GM19043 (cell line): Measurements from ENCODE around the gene FRMD8.

Experiments used
- ATAC-seq: cut with Tn5 transposase; IDR thresholded peaks from one replicate; pipeline ENCODE4 v1.9.1; 2021; ENCODE audit warnings: low read depth; ENCODE audit not compliant: unreplicated experiment

The FRMD8 gene, protein sequence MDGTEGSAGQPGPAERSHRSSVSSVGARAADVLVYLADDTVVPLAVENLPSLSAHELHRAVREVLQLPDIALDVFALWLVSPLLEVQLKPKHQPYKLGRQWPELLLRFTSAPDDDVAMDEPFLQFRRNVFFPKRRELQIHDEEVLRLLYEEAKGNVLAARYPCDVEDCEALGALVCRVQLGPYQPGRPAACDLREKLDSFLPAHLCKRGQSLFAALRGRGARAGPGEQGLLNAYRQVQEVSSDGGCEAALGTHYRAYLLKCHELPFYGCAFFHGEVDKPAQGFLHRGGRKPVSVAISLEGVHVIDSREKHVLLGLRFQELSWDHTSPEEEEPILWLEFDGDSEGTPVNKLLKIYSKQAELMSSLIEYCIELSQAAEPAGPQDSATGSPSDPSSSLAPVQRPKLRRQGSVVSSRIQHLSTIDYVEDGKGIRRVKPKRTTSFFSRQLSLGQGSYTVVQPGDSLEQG

DNA sequence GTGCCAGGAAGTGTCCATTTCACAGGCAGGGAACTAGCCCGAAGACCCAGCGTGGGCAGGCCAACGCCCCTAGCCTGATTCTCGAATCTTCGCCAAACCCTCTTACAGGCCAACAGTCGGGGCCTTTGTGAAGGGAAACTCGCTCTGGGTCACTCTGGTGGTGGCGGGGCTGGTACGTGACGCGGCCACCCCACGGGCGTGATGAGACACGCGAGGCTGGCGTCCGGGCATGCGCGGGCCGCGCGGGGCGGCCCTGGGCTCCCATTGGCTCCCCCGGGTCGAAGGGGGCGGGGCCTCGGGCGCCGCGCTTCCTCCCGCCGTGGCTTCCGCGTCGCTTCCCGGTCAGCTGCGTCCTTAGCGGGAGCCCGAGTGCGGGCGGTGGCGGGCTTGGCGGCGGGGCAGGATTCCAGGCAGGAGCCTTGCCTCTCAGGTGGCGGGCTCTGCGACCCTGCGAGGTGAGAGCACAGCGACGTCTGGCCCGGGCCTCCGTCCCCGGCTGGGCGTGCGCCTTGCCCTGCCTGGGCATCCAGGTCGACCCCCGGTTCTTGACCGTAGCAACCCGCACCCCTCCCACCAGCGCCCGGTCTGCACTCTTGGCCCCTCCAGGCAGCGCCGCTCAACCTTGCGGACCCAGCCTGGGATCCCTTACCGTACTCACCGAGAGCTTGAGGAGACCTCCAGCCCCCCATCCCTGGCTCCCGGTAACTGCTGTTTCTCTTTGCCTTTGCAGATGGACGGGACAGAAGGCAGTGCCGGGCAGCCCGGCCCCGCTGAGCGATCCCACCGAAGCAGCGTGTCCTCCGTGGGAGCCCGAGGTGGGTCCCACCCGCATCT, at the start of gene FRMD8:
FRMD8 (plus strand) TSS at position 331 of the 834 bp plus-strand sequence; CDS start at position 731, 400 bp downstream.
- ATAC-seq: no peak

DNA sequence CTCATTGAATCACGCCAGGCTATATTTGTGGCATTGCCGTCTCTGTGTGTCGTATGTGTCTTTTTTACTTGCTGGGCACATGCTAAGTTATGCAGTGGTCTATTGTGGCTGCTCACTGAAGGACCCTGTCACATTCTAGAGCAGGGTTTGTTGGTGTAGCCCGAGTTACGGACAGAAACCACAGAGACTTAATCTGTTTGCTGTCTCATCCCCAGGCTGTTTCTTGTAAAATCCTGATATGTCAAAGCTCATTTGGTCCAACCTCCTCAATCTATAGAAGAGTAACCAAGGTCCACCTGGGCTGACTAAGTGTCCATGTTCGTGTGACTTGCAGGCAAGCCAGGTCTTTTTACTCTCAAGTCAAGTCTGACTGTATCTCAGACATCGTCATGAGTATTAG, 47.8 kb upstream of the FRMD8 start:
- no peak for ATAC-seq

DNA sequence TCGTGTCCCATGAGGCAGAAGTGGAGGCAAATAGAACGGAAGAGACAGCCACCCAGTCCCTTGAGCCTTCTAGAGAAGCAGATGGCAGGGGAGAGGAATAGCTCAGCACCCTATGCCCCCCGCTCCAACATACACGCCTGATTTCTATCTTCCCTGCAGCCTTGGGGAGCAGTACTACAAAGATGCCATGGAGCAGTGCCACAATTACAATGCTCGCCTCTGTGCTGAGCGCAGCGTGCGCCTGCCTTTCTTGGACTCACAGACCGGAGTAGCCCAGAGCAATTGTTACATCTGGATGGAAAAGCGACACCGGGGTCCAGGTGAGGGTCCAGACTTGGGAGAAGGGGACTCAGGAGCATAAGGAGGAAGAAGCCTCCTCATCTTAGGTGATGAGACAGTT, 46.2 kb upstream of the FRMD8 start:
- ATAC-seq: no peak

DNA sequence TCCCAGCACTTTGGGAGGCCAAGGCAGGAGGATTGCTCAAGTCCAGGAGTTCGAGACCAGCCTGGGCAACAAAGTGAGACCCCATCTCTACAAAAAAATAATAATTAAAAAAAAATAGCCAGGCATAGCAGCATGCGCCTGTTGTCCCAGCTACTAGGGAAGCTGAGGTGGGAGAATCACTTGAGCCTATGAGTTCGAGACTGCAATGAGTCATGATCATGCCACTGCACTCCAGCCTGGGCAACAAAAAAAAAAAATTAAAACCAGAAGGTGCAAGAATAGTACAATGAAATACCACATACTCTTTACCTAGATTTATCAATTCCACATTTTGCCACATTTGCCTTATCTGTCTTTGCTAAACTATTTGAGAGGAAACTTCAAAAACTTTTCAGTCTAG, 44.6 kb upstream of the FRMD8 start:
- ATAC-seq: no peak

DNA sequence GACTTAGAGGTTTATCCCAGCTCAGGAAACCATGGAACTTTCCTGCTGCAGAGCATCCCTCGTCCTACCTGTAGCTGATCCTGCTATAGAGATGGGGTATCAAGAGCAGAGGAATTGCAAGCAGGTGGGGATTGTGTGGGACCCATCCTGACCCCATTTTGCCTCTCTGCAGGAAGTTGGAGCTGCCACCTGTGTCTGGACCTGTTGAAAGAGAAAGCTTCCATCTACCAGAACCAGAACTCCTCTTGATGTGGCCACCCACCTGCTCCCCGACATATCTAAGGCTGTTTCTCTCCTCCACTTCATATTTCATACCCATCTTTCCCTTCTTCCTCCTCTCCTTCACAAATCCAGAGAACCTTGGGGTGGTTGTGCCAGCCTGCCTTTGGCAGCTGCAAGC, 34.9 kb upstream of the FRMD8 start:
- no peak for ATAC-seq

DNA sequence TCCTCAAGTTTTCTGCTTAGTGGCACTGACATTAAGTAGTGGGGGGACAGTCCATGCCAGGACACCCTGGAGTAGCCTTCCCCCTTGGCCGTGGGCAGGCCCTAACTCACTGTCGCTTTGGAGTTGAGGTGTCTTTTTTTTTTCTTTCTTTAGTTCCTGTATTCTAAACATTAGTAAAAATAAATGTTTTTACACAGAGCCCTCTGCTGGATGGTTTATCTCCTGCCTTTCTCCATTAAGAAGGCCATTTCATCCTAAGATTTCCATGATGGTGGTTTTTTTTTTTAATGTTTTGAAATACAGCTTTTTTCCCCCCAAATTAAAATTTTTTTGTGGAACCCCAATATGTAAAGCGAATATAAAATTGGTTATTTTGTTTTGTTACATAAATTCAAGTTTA, 33.7 kb upstream of the FRMD8 start:
- ATAC-seq: no peak

DNA sequence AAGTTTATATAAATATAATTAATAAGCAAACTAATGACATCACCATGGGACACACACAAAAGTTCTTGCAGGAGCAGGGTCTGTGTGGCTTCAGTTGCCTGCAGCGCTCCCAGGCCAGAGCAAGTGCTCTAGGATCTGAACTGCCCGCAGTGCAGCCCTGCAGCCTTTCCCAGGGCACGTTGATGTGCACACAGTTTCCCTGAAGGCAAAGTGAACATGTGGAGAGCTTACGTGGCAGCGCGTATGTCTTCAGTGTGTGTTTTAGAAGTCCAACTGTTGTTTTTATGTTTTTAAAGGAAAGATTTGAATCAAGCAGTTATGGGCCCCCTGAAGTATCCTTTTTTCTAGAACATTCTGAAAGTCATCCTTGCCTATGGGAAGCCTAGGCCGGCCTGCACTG, 33.1 kb upstream of the FRMD8 start:
- ATAC-seq: no peak

DNA sequence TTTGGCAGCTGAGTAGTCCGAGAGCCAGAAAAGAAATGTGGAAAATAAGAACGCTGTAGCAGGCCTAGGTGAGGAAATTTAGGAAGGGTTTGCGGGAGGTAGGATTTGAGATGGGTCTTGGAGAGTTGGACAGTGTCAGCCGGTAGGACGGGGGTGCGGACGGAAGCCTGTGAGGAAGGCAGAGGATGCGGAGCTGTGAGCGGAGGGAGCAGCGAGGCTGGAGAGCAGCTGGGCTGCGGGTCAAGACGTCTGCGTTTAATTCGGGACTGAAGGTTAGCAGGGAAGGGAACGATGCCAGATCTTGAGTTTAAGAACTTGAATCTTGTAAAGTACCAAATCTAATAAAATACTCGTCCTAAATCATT, 32.6 kb upstream of the FRMD8 start:
- no peak for ATAC-seq

DNA sequence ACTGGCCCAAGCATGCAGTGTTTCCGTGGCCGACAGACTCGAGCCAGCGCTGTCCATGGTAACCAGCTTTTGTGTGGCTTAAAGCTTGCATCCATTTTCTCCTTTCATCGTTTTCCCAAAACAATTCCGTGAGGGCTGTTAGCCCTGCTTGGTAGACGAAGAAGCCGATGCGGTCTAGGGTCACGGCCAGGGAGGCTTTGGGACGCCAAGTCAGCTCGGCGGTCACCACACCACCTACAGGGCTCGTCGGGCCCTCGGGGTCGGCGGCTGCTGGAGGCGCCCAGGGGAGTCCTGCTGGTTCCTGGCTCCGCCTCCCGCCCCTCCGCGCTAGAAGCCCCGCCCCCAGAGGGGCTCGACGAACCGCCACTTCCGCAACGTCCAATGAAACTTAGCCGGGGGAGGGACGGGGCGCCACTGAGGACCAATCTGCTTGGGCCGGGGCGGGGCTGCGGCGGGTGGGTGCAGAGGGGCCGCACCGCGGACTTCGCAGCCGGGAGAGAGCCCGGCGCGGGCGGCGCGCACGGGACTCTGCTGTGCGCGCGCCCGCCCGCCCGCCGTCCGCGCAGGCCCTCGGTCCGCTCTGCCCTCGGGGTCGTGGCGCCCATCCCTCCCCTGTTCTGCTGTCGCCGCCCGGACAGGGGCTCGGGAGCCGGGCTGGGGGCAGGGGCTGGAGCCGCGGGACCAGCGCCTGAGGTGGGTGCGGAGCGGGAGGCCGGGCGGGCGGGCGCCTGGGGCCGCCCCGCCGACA, 32.0 kb upstream of the FRMD8 start, which contains the start of gene TIGD3:
TIGD3 (plus strand) TSS at position 487 of the 748 bp plus-strand sequence. CDS start 1,058 bp downstream, outside the sequence.
- ATAC-seq: peak; percentile 85

DNA sequence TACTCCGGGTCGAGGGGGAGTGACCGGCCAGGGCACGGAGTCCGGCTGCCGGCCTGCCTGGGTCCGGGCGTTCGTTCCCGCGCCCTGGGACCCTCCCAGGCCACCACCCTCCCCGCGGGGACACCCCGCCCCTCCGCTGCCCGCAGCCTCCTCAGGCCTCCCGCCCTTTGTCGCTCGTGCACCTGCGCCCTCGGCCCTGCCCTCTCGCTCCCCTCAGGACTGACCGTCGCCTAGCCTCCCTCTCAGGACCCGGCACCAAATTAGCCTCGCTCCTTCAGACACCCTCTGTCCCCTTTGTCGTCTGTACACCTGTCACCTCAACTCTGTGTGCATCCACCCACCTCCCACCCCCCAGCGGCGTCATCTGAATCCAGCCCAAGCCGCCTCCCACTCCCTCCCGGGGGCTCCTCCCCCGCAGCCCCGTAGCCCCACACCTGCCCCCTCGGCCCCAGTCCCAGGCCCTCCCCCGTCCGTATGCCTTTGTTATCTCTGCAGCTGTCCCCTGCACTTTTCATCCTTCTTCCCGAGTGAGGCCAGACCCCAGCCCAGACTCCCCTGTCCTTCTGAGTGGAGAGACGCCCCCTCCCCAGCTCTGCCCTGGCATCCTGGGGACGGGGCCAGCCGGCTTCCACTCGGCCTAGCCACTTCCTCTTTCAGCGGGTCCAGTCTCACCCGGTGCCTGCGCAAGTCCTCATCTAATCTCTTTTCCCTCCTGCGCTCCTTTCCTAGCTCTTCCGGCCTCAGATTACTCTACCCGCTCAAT, 31.2 kb upstream of the FRMD8 start:
- ATAC-seq: peak; percentile 11

DNA sequence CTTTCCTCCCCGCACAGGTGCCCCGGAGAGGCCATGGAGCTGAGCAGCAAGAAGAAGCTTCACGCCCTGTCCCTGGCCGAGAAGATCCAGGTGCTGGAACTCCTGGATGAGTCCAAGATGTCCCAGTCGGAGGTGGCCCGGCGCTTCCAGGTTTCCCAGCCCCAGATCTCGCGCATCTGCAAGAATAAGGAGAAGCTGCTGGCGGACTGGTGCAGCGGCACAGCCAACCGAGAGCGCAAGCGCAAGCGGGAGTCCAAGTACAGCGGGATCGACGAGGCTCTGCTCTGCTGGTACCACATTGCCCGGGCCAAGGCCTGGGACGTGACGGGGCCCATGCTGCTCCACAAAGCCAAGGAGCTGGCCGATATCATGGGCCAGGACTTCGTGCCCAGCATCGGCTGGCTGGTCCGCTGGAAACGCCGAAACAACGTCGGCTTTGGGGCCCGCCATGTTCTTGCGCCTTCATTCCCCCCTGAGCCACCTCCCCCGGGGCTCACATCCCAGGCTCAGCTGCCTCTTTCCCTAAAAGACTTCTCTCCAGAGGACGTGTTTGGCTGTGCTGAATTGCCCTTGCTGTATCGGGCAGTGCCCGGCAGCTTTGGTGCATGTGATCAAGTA, 30.6 kb upstream of the FRMD8 start:
- ATAC-seq: no peak

DNA sequence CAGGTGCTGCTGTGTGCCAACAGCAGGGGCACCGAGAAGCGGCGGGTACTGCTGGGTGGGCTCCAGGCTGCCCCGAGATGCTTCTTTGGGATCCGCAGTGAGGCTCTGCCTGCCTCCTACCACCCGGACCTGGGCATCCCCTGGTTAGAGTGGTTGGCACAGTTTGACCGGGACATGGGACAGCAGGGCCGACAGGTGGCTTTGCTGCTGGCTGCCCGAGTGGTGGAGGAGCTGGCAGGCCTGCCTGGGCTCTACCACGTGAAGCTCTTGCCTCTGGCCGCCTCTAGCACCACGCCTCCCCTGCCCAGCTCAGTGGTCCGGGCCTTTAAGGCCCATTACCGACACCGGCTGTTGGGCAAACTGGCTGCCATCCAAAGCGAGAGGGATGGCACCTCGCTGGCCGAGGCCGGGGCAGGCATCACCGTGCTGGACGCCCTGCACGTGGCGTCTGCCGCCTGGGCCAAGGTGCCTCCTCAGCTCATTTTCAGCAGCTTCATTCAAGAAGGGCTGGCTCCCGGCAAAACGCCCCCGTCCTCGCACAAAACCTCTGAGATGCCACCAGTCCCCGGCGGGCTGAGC, 30.0 kb upstream of the FRMD8 start:
- ATAC-seq: no peak

DNA sequence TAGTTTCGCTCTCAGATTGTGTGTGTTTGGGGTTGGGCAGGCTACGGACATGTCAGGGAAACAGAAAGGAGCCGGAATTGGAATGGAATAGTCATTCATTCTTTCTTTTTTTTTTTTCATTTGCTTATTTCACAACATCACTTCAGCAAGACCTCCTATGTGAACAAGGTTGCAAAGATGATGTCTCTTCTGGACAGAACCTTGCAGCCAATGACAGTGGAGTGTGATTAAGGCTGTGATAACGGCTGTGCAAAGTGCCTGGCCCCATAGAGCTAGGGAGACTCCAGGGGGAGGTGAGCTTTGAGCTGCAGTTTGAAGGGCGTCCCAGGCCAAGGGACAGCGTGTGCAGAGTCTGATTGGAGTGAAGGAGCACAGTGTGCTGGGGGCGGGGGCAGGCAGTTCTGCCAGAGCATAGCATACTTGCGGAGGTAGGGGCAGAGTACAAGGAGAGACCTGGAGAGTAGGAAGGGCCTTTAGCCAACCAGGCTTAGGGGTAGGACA, 28.5 kb upstream of the FRMD8 start:
- no peak for ATAC-seq

DNA sequence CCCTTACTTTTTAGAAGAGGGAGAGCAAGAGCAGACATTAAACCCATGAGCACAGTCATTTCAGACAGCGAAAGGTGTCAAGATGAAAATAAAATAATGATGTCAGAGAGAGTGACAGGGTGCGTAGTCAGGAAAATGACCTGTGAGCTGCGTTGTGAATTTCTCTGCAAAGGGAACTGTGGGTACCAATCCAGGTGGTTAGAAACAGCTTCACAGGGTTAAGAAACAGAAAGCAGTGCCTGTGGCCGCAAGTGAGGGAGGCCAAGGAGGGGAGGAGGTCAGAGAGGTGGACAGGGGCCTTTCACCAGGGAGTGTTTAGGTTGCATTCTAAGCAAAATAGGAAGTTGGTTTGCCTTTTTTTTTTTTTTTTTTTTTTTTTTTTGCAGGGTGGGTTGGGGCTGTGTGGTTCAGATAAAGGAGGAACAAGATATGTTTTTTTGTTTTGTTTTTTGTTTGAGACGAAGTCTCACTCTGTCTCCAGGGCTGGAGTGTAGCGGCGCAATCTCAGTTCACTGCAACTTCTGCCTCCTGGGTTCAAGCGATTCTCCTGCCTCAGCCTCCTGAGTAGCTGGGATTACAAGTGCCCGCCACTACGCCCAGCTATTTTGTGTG, 24.0 kb upstream of the FRMD8 start:
- ATAC-seq: no peak

DNA sequence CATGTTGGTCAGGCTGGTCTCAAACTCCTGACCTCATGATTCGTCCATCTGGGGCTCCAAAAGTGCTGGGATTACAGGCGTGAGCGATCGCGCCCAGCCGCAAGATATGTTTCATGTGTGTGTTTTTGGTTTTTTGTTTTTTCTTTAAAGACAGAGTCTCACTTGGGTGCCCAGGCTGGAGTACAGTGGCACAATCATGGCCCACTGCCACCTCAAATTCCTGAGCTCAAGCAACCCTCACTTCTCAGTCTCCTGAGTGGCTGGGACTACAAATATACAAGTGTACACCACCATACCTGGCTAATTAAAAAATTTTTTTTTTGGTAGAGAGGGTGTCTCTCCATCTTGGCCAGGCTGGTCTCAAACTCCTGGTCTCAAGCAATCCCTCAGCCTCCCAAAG, 23.5 kb upstream of the FRMD8 start:
- no peak for ATAC-seq

DNA sequence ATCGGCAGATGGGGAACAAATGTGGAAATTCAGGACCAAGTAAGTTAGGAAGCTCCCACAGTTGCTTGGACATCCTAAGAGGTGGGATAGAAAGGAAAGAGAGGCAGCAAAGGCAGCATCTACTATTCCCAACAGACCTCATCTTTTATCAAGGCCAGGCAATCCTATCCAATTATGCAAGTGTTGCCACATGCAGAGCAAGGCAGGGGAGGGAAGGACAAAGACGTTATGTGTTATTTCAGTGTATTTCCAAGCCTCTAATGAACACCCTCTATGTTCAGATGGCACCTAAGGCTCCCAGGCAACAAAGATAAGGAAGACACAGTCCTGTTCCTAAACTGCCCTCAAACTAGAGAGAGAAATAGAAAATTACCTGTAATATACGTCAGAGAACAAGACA, 22.7 kb upstream of the FRMD8 start:
- ATAC-seq: no peak

DNA sequence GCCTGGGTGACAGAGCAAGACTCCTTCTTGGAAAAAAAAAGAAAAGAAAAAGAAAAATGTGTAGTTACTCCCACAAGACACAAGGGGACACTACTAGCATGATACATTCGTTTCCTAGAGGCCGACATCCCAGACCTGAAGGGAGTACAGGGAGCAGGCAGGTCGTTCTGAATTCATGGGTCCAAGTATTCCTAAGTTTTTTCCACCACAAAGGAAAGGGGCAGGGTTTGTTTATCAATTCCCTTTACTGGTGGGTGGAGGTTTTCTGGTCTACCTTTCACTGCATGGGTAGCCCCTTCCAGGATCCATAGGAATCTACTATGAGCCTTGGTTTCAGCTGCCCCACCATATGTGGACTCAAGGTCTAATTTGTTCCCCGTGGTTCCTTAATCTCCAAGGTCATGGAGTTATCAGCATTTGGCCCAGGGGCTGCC, 20.1 kb upstream of the FRMD8 start:
- ATAC-seq: no peak

DNA sequence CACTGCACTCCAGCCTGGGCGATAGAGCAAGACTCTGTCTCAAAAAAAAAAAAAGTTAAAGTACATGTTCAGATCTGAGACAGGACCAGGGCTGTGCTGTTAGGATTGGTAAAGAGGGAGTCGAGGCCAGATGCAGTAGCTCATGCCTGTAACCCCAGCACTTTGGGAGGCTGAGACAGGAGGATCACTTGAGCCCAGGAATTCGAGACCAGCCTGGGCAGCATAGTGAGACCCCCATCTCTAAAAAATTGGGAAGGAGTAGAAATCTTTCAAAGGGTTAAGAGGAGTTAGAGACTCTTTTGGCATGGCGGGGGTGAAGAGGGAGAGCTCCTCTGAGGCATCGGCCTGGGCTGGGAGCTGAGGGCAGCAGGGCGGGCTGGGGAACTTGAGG, 15.8 kb upstream of the FRMD8 start:
- no peak for ATAC-seq
